ENCODE data around the gene NCAM1.

NCAM1 gene

DNA sequence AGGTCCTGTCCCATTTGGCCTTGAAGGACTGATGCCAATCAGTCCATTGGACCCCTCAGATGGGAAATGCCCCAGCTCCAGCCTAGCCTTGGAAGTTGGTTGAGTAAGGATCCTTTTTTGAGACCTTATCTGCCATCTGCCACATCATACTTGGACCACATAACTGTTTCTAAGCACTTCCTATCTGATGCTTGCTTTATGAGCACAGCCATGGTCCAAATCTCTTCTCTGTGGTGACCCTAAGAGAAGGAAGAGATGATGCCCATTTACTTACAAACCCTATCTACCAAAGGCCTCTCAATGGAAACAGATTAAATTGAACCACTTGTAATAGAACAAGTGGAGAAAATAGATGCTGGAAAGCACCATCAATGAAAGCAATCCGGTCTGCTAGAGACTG lies 299.3 kb downstream of the NCAM1 start:
- no peak for DNase-seq

DNA sequence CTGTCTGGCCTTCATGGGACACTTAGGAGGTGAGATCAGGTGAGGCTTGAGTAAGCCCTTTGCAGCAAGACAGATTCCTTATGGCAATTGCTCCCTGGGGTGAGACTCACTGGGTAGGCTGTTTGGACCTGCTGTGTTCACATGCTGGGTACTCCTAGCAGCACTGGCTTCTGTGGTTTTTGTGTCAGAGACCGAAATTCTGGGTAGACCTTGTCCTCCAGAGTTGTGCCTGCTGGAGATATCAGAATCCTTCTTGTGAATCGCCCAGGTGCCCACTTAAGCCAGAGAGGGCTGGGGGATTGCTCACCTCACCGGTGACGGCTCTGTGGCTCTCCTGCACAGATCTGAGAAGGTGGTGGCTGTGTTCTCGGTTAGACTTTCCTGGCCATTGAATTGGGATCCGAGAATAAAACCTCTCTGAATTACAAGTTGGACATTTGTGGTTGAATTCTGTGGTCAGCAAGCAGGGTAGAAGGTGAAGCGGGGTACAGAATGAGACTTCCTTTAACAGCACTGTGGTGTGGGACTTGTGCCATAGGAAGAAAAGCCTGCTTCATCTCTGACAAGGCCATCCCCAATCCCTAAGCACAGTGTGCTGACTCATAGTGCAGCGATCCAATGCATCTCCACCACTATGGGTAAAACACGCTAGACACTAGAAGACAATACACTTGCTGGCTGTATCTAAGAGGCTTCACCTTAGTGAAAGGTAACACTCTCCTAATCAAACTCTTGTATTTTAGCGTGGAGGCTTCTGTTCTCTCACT lies 300.7 kb downstream of the NCAM1 start:
- DNase-seq = no peak

- no peak for DNase-seq
Measured at GRCh38 chr11:113262594-113262993, 301.4 kb downstream of the NCAM1 start.

DNA sequence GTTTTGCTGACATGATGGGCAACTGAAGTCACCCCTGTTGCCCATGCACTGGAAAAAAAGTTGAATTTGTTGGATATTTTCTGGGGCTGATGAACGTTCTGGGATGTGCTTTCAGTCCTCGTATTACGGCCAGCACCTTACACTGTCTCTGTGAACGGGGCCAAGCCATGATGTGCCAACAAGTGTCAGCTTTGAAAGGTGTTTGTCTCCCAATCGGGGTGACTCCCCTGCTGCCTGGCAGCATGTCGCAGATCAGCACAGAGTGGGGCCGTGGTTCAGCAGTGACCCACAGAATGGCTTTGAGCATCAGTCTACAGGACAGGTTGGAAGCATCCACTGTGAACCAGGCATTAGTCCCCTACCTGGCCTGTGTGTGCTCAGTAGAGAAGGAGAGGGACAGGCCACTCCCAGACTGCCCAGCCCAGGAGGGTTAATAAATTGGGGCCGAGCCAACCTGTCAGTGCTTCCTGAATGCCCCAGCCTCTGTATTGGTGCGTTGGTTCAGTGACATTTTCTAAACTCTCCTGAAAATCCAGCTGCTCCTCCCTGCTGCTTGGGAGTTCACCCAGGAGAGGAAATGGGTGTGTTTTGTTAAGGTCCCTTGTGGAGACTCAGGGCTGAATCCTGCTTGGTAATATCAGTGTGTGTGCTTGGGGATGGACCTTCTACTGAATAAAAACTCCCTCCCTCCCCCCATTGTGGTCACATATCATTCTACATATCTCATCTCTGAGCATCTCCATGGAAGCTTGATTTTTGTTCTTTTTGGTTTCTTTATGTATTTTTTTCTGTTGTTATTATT lies 302.4 kb downstream of the NCAM1 start:
- no peak for DNase-seq

- no peak for DNase-seq
Measured at GRCh38 chr11:113265362-113265761, 304.1 kb downstream of the NCAM1 start.

- DNase-seq = no peak
Measured at GRCh38 chr11:113267493-113267892, 306.3 kb downstream of the NCAM1 start.

DNA sequence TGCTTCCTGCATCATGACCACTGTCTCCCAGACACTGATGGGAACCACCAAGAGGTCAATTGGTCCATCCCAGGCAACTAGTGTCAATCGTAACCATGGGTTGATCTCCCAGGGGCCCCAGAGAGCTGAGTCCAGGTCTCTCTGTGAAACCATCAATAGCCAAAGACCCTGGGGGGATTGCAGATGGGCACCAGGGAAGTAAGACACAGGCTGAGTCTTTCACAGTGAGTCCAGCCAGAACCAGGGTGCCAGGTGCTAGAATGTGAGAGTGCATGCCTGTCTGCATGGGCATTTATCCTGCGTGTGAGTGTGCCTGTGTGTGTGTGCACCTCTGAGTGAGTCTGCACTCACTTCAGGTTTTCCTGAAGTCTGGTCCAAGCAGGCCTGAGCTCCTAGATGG lies 307.9 kb downstream of the NCAM1 start:
- no peak for DNase-seq

GRCh38 chr11:113269636-113270035 lies 308.4 kb downstream of the NCAM1 start:
- DNase-seq = no peak

- no peak for DNase-seq
Measured at GRCh38 chr11:113270080-113270479, 308.9 kb downstream of the NCAM1 start.

DNA sequence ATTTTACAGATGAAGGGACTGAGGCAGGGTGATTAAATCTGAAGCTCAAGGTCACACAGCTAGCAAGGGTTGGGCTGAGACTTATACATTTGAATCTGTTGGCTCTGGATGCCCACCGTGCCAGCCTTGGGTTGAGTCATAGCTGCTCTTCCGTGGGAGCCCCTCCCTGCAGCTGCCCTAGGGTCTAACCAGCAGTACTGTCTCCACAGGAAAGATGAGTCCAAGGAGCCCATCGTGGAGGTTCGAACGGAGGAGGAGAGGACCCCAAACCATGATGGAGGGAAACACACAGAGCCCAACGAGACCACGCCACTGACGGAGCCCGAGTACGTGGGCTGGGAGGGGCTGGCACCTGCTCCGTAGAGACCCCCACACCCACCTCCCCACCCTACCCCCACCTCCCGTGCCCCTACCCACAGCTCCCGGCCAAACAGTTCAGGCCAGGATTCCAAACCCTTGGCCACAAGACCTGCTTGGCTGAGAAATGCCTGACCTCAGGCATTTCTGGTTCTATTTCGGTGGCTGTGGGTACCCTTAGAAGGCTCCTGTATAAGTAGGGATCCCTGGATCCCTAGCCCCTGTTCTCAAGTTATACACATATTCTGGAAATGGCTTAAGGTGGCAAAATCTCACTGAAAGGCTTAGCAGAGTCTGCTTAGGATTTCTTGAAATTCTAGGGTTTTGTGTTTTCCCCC lies 310.5 kb downstream of the NCAM1 start:
- DNase-seq = no peak

DNA sequence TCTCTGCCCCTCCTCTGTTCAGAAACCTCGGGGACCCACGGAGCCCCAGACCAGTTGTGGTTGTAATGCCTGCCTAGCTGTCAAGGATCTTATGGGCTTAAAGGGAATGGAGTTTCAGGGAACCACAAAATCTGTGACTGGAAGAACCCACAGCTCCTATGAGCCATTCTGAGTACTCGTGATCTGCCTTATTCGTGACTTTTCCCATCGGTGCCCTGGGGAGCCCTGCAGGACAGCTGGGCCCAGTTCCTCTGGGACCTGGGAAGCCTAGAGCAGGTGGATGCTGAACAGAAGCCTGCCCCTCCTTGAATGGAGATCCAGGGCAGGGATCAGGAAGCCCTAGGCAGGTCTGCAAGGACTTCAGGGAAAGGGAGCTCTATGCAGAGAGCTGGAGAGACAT lies 311.1 kb downstream of the NCAM1 start:
- DNase-seq = no peak

DNA sequence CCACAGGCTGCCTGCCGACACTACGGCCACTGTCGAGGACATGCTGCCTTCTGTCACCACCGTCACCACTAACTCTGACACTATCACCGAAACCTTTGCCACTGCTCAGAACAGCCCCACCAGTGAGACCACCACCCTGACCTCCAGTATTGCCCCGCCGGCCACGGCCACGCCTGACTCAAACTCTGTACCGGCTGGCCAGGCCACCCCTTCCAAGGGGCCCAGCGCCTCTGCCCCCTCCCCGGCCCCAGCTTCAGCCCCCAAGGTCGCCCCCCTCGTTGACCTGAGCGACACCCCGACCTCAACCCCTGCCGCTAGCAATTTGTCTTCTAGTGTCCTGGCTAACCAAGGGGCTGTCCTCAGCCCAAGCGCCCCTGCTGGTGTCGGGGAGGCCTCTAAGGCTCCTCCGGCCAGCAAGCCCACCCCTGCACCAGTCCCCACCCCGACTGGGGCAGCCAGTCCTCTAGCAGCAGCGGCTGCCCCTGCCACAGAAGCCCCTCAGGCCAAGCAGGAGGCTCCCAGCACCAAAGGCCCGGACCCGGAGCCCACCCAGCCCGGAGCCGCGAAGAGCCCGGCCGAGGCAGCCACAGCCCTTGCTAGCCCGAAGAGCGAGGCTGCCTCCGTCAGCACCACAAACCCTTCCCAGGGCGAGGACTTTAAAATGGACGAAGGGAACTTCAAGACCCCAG lies 311.9 kb downstream of the NCAM1 start:
- DNase-seq = no peak

GRCh38 chr11:113273720-113274119 lies 312.5 kb downstream of the NCAM1 start:
- no peak for DNase-seq

- DNase-seq = no peak
Measured at GRCh38 chr11:113274713-113275582, 313.7 kb downstream of the NCAM1 start.

GRCh38 chr11:113275602-113276001 lies 314.4 kb downstream of the NCAM1 start:
- DNase-seq = no peak

DNA sequence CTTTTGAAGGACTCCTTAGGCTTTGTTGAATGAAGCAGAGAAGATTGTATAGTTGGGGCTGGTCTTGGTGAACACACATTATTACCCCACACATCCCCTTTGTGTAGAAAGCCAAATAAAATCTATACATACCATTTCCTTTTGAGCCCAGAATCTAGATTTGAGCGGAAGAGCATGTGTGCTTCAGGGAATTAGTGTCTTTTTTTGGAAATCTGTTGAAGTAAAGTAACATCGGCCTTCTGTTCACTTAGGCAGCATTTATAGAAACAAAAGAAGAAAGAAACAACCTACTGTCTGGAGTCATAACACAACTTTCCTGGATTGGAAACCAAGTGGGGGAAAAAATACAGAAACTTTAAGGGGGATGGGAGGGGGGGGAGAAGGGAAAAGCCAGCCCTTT lies 315.2 kb downstream of the NCAM1 start:
- DNase-seq = no peak

DNA sequence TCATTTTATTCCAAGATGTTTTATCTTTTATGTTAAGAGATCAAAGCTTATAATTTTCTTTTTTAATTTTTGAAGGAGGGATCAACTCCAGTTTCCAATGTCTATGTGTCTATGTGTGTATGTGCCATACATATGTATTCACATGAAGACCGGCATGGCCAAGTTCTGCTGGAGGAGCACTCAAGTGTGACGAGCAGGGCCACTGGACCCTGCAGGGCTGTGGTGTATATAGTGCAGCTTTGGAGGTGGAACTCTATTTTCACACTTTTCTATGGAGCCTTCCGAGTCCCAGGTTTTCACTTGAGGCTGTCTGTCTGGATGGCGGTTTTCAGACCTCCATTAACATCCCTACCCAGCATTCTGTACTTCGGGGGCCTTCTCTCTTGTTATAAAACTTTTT lies 316.7 kb downstream of the NCAM1 start:
- DNase-seq = no peak

DNA sequence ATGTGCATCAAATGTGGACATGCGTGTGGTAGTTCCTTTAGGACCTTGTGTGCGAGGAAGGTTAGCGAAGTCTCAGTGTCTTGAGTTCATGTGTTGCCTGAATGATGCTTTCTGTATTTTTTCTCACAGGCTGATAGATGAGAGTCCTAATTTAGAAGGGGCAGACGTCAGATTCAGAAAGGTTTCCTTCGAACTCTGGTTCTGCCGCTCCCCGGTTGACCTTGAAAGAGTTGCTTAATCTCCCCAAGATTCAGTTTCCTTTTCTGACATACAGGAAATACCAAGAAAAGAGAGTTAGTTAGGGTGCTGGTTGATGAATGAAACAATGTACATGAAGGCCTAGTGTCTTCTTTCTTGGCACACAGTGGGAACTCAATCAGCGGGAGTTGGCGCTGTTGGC lies 317.3 kb downstream of the NCAM1 start:
- no peak for DNase-seq

DNA sequence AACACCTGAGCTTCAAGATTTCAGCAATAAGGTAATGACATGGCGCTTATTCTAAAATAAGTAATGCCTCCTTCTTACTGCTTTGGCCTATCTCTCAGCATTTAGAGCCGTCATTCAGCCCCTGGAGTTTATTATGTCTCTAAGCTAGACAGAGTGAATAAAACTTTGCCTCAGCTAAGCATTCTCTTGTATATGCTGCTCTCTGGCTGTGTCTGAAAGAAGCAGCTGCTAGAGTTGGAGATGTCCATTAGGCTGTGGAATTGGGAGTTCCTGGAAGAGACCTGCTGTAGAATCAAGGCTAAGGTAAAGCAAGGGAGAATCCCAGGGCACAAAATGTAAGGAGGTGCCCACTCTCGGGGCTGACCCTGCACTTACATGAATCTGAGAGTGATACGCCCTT lies 317.7 kb downstream of the NCAM1 start:
- no peak for DNase-seq

DNA sequence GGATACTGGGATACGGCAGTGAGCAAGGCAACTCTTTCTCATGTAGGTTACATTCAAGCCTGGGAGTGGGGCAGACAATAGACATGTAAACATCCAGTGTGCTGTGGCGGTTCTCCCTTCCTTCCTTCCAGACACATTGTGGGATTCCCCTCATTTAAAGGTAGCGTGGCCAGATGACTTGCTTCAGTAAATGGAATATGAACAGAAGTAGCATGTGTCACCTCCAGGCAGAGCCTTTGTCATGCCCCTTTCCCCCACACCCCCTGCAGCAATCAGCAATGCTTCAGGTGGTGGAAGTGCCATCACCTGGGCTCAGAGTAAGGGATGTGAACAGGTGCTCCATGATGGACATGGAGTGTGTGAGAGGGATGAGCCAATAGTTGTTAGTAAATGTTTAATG lies 318.4 kb downstream of the NCAM1 start:
- DNase-seq = no peak

- DNase-seq = no peak
Measured at GRCh38 chr11:113281052-113281725, 320.0 kb downstream of the NCAM1 start.

Measured in NCI-H524 treated with DMSO at 0.1 percent for 48 hours (cell line).